Measurements from ENCODE around the gene PABPC3. TPM values are rescaled to one million over a fixed set of nuclear protein-coding genes. Genes with fewer than 3 reads are reported as not detected.

Gene PABPC3
- total RNA-seq, 2 donors from 2014 or later, result 0.15 to 0.35 TPM

DNA sequence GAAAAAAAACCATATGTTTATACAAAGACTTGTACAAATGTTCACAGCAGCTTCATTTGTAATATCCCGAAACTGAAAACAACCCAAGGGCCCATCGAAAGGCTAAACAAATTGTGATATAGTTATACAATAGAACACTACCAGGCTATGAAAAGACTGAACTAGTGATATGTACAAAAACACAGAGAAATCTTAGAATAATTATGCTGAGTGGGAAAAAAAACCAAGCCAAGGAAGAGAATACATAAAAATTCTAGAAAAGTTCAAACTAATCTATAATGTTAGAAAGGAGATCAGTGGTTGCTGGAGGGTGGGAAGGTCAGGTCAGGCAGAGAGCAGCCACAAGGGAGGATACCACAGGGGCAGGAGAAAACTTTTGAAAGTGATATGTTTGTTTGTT, 7.8 kb downstream of the PABPC3 start:
- Mint-ChIP-seq H3K27me3 (ENCODE audit: insufficient read depth) (no peaks in the 10 kb centered on the region), H3K27ac (no peak overlapping the region), H3K4me3 (no peak overlapping the region), H3K4me1 (no peaks in the 10 kb centered on the region), H3K36me3 (ENCODE audit: low read depth) (no peaks in the 10 kb centered on the region), H3K9me3 (no peaks in the 10 kb centered on the region)
- no peaks in the 10 kb centered on the region for H3K4me1 ChIP-seq (ENCODE audit: control insufficient read depth, insufficient read depth, low read length)
- DNase-seq, result no peak
- WGBS, 2 experiments (ENCODE audit: insufficient coverage in 1 of 2, insufficient read length in 1 of 2), result no CpG with 5 or more reads among the region's 2 CpGs
- H3K36me3 ChIP-seq (ENCODE audit: control insufficient read depth, insufficient read depth, low read length), result no peaks in the 10 kb centered on the region
- no peak overlapping the region for H3K27ac ChIP-seq (ENCODE audit: low read depth, low read length)
- H3K9me3 ChIP-seq (ENCODE audit: control insufficient read depth, low read length), result no peaks in the 10 kb centered on the region
- TF ChIP-seq, protein P1, sequence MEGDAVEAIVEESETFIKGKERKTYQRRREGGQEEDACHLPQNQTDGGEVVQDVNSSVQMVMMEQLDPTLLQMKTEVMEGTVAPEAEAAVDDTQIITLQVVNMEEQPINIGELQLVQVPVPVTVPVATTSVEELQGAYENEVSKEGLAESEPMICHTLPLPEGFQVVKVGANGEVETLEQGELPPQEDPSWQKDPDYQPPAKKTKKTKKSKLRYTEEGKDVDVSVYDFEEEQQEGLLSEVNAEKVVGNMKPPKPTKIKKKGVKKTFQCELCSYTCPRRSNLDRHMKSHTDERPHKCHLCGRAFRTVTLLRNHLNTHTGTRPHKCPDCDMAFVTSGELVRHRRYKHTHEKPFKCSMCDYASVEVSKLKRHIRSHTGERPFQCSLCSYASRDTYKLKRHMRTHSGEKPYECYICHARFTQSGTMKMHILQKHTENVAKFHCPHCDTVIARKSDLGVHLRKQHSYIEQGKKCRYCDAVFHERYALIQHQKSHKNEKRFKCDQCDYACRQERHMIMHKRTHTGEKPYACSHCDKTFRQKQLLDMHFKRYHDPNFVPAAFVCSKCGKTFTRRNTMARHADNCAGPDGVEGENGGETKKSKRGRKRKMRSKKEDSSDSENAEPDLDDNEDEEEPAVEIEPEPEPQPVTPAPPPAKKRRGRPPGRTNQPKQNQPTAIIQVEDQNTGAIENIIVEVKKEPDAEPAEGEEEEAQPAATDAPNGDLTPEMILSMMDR (conservative IDR thresholded peaks at IDR 0.05), result no peak
- H3K9ac ChIP-seq (ENCODE audit: extremely low read depth, low read length, poor library complexity, severe bottlenecking), result no peak overlapping the region
- no peaks in the 10 kb centered on the region for H3K27me3 ChIP-seq (ENCODE audit: control insufficient read depth, insufficient read depth, low read length, poor library complexity, severe bottlenecking)
- H3K4me3 ChIP-seq (ENCODE audit: low read length), result no peak overlapping the region

DNA sequence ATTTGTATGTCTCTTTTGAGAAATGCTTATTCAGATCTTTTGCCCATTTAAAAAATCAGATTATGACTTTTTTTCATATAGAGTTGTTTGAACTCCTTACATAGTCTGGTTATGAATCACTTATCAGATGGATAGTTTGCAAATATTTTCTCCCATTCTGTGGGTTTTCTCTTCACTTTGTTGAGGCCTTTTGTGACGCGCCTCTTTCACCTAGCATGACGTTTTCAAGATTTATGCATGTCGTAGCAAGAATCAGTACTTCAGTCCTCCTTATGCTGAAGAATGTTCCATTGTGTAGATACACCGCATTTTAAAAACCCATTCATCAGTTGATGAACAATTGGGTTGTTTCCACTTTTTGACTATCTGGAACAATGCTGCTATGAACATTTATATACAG, 13.4 kb downstream of the PABPC3 start:
- H3K9me3 ChIP-seq (ENCODE audit: control insufficient read depth, low read length), result no peaks in the 10 kb centered on the region
- H3K27ac ChIP-seq (ENCODE audit: low read depth, low read length), result no peak overlapping the region
- Mint-ChIP-seq H3K36me3 (ENCODE audit: low read depth) (no peaks in the 10 kb centered on the region), H3K27me3 (ENCODE audit: insufficient read depth) (no peaks in the 10 kb centered on the region), H3K27ac (no peak overlapping the region), H3K4me1 (peaks cover 1% of the 10 kb centered on the region), H3K4me3 (no peak overlapping the region), H3K9me3 (no peaks in the 10 kb centered on the region)
- 92 to 96% methylated on average over 5 of the region's 5 CpGs for WGBS, 2 experiments (ENCODE audit: insufficient coverage in 1 of 2, insufficient read length in 1 of 2)
- no peak overlapping the region for H3K4me3 ChIP-seq (ENCODE audit: low read length)
- no peak for DNase-seq
- H3K9ac ChIP-seq (ENCODE audit: extremely low read depth, low read length, poor library complexity, severe bottlenecking), result no peak overlapping the region
- no peaks in the 10 kb centered on the region for H3K4me1 ChIP-seq (ENCODE audit: control insufficient read depth, insufficient read depth, low read length)
- H3K27me3 ChIP-seq (ENCODE audit: control insufficient read depth, insufficient read depth, low read length, poor library complexity, severe bottlenecking), result no peaks in the 10 kb centered on the region
- TF ChIP-seq, protein P1 (conservative IDR thresholded peaks at IDR 0.05), result no peak
- H3K36me3 ChIP-seq (ENCODE audit: control insufficient read depth, insufficient read depth, low read length), result no peaks in the 10 kb centered on the region

DNA sequence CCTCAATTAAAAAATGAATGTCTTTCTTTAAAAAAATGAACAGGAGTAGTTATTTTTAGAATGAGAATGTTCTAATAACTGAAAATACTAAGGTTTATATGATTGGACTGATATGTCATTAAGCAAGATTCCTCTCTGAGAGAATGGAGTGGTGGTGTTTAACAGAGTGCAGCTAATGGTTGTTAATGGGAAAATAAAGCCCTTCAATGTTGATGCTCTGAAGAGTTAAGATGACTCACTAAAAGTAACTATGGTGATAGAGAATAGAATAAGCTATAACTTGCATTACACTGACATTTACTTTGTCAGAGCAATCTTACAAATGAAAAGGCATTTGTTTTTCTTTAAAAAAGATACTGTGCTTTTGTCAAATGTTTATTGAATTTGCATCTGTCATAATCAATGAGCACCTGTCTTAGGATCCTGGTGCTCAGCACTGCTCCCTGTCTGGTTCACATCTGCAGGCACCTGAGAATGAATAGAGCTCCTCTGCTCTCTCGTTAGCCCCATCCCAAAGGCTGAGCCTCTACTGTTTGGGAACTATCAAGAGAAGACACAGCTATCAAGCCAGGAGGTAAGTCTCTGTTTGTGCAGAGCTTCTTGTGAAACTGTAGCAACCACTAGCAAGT, 15.1 kb downstream of the PABPC3 start:
- TF ChIP-seq, protein P1 (conservative IDR thresholded peaks at IDR 0.05), result no peak

More for the DNA sequence above, 15.1 kb downstream of the PABPC3 start:
- Mint-ChIP-seq H3K27ac (no peak overlapping the region), H3K27me3 (ENCODE audit: insufficient read depth) (no peaks in the 10 kb centered on the region), H3K4me1 (peaks cover 9% of the 10 kb centered on the region), H3K4me3 (no peak overlapping the region), H3K36me3 (ENCODE audit: low read depth) (no peaks in the 10 kb centered on the region), H3K9me3 (no peaks in the 10 kb centered on the region)
- no peak for DNase-seq
- no peaks in the 10 kb centered on the region for H3K27me3 ChIP-seq (ENCODE audit: control insufficient read depth, insufficient read depth, low read length, poor library complexity, severe bottlenecking)
- no peak overlapping the region for H3K4me3 ChIP-seq (ENCODE audit: low read length)
- H3K9me3 ChIP-seq (ENCODE audit: control insufficient read depth, low read length), result no peaks in the 10 kb centered on the region
- WGBS, 2 experiments (ENCODE audit: insufficient coverage in 1 of 2, insufficient read length in 1 of 2), result 66% methylated on average over 1 of the region's 1 CpG; no CpG with 5 or more reads in 1 of the 2 experiments
- H3K27ac ChIP-seq (ENCODE audit: low read depth, low read length), result no peak overlapping the region
- H3K9ac ChIP-seq (ENCODE audit: extremely low read depth, low read length, poor library complexity, severe bottlenecking), result no peak overlapping the region
- H3K4me1 ChIP-seq (ENCODE audit: control insufficient read depth, insufficient read depth, low read length), result no peaks in the 10 kb centered on the region
- H3K36me3 ChIP-seq (ENCODE audit: control insufficient read depth, insufficient read depth, low read length), result no peaks in the 10 kb centered on the region

Data from endodermal cell (in vitro differentiated cells).